Gastroesophageal sphincter (tissue), 3 donors: ENCODE data around the gene KRTAP4-9.
"Not testable (repeated sequence)": the region's sequence is repeated elsewhere in the genome, so short reads cannot be mapped to it uniquely, and the experiment has no call there.

ENCODE experiments used
- EP300 ChIP-seq: sonication (generic); formaldehyde crosslinking; IDR thresholded peaks from one replicate; pipeline ENCODE4 v1.6.1; 2017; ENCODE audit warnings: antibody characterized with exemption, mild to moderate bottlenecking
- POLR2A ChIP-seq, 2 donors: fragments of 450-650 bp; IDR thresholded peaks; one replicate each; pipeline ENCODE4 v1.6.1; 2017; ENCODE audit warnings: antibody characterized with exemption in 2 of 2, mild to moderate bottlenecking in 2 of 2, moderate library complexity in 1 of 2
- TF ChIP-seq, protein P1 (sequence below), 4 experiments: fragments of 200-600 bp in 2 of 4; fragments of 450-650 bp in 2 of 4; sonication (generic) in 1 of 4; IDR thresholded peaks; one replicate each; pipeline ENCODE4 v1.5.1; 2017 to 2019; ENCODE audit warnings: antibody characterized with exemption in 4 of 4, mild to moderate bottlenecking in 2 of 4, moderate library complexity in 2 of 4

DNA sequence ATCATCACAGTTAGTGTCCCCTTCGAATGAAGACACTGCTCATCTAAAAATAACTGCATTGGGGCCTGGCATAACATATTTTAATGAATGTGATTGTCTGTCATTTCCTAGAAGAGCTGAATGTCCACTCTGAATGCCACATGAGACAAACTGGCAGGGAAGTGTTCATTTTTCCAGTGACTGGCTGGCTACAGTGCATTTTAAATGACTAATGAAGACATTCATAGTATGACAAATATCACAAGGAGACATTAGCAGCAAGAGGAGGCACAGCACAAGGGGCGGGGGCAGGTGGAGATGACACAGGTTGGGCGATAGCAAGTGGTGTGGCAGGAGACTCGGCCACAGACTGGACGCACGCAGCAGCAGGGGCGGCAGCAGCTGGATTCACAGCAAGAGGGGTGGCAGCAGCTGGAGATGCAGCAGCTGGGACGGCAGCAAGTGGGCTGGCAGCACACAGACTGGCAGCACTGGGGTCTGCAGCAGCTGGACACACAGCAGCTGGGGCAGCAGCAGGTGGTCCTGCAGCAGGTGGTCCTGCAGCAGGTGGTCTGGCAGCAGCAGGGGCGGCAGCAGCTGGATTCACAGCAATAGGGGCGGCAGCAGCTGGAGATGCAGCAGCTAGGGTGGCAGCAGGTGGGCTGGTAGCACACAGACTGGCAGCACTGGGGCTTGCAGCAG lies 43.9 kb downstream of the KRTAP4-9 start:
- TF ChIP-seq, protein P1, sequence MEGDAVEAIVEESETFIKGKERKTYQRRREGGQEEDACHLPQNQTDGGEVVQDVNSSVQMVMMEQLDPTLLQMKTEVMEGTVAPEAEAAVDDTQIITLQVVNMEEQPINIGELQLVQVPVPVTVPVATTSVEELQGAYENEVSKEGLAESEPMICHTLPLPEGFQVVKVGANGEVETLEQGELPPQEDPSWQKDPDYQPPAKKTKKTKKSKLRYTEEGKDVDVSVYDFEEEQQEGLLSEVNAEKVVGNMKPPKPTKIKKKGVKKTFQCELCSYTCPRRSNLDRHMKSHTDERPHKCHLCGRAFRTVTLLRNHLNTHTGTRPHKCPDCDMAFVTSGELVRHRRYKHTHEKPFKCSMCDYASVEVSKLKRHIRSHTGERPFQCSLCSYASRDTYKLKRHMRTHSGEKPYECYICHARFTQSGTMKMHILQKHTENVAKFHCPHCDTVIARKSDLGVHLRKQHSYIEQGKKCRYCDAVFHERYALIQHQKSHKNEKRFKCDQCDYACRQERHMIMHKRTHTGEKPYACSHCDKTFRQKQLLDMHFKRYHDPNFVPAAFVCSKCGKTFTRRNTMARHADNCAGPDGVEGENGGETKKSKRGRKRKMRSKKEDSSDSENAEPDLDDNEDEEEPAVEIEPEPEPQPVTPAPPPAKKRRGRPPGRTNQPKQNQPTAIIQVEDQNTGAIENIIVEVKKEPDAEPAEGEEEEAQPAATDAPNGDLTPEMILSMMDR (IDR thresholded peaks at IDR 0.05): not testable (repeated sequence)
- not testable (repeated sequence) for TF ChIP-seq POLR2A (IDR thresholded peaks at IDR 0.05); EP300
